NCI-H524 (cell line): ENCODE data around the gene VDR.

ENCODE experiments used
- DNase-seq, 2 experiments: peaks; one replicate each; lab custom pipeline; 2025; lab: John Stamatoyannopoulos, UW

VDR gene

GRCh38 chr12:47930634-47931033 lies 25.8 kb upstream of the VDR start:
- no peak for DNase-seq

DNA sequence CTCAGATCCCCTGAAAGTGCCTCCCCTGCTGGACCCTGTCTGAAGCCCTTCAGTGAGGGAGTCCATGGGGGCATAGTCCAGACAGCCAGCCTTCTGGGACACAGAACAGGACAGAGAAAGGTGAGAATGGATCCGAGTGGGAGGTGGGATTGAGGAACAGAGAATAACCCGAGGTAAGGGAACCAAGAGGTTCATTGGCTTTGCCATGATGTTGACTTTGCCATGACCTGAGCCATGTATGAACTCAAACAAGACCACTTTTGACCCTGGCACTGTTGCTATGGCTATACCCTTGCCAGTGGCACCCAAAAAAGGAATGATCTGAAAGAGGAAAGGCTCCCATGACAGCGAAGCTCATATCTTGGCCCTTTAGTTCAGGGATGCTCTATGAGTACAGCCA lies 22.6 kb upstream of the VDR start:
- DNase-seq: no peak

- DNase-seq: no peak
Observed at GRCh38 chr12:47921907-47922306, 17.1 kb upstream of the VDR start.

GRCh38 chr12:47920913-47921312 lies 16.1 kb upstream of the VDR start:
- DNase-seq: no peak

- DNase-seq: no peak
Observed at GRCh38 chr12:47913081-47913480, 8.3 kb upstream of the VDR start.

DNA sequence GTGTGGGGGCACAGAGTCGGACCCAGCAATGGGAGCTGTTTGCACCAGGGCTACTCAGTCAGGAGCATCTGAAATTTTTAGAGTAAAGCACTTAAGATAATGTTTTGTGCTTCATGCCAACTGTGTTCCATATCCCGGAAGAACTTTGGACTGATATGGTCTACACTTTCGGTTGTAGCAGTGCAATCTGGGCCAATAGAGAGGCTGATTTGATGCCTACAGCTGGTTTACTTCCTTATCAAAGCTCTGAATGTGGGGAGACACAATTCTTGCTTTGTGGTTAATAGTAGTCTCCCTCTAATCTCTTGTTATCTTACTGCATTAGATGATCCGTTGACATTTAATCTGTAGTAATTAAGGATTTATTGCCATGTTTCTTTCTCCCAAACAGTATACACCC lies 7.8 kb upstream of the VDR start:
- no peak for DNase-seq

GRCh38 chr12:47910981-47911380 lies 6.2 kb upstream of the VDR start:
- DNase-seq: no peak

GRCh38 chr12:47910486-47910885 lies 5.7 kb upstream of the VDR start:
- no peak for DNase-seq

- no peak for DNase-seq
Observed at GRCh38 chr12:47909839-47910465, 5.2 kb upstream of the VDR start.

- no peak for DNase-seq
Observed at GRCh38 chr12:47908738-47909137, 3.9 kb upstream of the VDR start.

- no peak for DNase-seq
Observed at GRCh38 chr12:47907851-47908454, 3.2 kb upstream of the VDR start.

- no peak for DNase-seq
Observed at GRCh38 chr12:47903927-47904712, 674 bp downstream of the VDR start.

DNA sequence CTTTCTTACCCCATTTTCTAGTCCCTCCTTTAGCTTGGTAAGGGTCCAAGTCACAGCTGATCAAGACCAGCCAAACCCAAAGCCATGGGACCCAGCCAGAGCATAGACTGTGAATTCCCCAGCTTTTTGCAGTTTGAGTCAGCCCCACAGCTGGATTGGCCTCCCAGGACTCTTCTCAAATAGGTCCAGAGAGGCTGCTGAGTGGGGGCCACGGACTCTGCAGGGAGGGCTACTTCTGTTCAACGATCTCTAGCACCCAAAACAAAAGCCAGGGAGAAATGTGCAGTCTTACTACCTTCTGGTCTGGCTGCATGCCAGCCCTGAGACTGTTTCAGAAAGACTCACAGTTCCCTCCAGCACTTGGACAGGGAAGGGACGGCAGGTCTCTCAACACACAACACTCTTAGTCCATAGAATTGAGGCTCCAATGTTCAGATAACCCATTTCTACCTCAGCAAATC lies 1.6 kb downstream of the VDR start:
- no peak for DNase-seq

- no peak for DNase-seq
Observed at GRCh38 chr12:47902131-47902639, 2.6 kb downstream of the VDR start.

- DNase-seq: no peak
Observed at GRCh38 chr12:47901718-47902093, 3.1 kb downstream of the VDR start.

DNA sequence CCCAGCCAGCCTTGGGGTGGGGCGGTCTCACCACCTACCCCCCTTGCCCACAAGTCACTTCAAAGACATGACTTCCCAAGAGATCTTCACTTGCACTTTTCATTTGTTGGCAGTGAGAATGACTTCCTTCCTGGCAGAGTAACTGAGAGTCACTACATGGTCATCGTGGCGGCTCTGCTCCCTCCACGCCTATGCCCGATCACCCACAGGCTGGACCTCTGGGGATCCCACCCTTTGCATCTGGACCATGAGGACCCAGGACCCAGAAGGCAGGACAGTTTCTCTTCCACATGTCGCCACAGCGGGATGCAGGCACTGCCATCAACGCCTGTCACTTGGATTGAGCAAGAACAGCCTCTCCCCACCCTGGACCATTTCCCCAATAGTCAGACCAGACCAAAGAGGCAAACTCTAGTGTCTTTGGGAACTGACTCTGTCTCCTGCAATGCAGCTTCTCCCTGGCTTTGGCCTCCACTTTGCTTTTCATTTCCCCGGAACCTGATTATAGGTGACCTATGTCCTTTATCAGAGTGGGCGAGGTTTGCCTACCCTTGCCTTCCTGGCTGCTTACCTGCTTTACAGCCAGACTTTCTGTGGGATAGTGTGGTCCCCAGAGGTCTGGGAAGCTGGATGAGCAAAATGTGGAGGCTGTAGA lies 3.6 kb downstream of the VDR start:
- DNase-seq: no peak

GRCh38 chr12:47900131-47901062 lies 4.4 kb downstream of the VDR start:
- DNase-seq: peak in 1 of 2 experiments; percentile 31

- DNase-seq: no peak
Observed at GRCh38 chr12:47899466-47899865, 5.3 kb downstream of the VDR start.

DNA sequence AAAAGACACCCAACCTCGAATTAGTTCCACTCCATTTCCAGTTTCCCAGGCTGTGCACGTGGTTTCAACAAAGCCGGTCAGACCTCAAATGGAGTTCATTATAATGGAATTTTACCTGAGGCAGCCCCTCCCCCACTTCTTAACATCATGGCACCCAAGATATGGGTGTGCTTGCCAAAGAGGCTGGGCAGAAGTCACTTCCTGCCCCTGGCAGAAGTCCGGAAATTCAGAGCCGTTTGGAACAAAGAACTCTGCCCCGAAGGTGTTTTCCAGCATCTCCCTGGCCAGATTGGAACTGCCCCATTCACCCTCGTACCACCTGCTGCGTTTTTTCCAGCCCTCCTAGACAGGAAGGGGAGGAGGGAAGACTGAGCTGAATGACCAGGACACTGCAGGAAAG lies 8.2 kb downstream of the VDR start:
- DNase-seq: no peak

DNA sequence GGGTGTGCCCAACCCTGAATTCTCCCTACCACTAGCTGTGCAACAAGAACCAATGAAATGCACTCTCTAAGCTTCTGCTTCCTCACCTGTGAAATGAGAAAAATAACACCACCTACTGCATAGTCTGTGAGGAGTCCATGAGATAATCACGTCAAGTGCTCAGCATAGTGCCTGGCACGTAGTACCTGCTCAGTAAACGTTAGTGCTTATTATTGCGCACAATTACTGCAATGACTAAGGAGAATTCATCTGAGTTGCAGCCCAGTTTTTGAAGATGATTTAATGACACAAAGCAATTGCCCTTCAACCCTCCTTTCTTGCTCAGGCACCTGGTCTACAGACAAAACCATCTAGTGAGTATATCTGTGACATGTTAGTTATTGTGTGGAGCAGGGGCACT lies 8.8 kb downstream of the VDR start:
- no peak for DNase-seq

GRCh38 chr12:47894652-47895051 lies 10.1 kb downstream of the VDR start:
- DNase-seq: no peak
